LNCaP clone FGC (cell line): ENCODE data around the gene ZNF281.

Experiments used
- DNase-seq: peaks from one replicate; pipeline ENCODE4 v3.0.0-alpha.2; 2011; ENCODE audit warnings: low read depth
- H3K4me3 ChIP-seq: 2 replicates; pipeline ENCODE4 v1.5.1; 2011; ENCODE audit warnings: mild to moderate bottlenecking, low read depth, low read length, control low read depth
- CTCF ChIP-seq: IDR thresholded peaks from 2 replicates; pipeline ENCODE4 v1.5.1; 2012; ENCODE audit warnings: mild to moderate bottlenecking; ENCODE audit not compliant: control insufficient read depth, insufficient read depth; ENCODE audit errors: extremely low read depth

ZNF281 gene

GRCh38 chr1:200374569-200375295 is 35.1 kb downstream of the ZNF281 start:
- TF ChIP-seq CTCF: no peak
- DNase-seq: no peak
- H3K4me3 ChIP-seq: no peak overlapping the region

- no peak for DNase-seq
- TF ChIP-seq CTCF: no peak
- H3K4me3 ChIP-seq: no peak overlapping the region
Measured at GRCh38 chr1:200373811-200374231, 36.0 kb downstream of the ZNF281 start.

DNA sequence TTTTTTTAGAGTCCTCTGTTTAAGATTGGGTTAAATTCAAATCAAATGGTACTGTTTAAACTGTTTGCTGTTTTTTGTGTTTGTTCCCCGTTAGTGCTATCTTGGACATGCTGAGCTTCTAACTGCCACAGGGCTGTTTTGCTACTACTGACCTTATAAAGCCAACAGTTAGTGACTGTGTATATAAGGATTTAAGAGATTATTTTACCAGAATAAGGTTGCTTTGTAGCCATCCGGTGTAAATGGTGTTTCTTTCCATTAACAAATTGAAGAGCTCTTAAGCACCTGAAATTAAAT is 37.0 kb downstream of the ZNF281 start:
- TF ChIP-seq CTCF: no peak
- no peak overlapping the region for H3K4me3 ChIP-seq
- peak; percentile 2 for DNase-seq

DNA sequence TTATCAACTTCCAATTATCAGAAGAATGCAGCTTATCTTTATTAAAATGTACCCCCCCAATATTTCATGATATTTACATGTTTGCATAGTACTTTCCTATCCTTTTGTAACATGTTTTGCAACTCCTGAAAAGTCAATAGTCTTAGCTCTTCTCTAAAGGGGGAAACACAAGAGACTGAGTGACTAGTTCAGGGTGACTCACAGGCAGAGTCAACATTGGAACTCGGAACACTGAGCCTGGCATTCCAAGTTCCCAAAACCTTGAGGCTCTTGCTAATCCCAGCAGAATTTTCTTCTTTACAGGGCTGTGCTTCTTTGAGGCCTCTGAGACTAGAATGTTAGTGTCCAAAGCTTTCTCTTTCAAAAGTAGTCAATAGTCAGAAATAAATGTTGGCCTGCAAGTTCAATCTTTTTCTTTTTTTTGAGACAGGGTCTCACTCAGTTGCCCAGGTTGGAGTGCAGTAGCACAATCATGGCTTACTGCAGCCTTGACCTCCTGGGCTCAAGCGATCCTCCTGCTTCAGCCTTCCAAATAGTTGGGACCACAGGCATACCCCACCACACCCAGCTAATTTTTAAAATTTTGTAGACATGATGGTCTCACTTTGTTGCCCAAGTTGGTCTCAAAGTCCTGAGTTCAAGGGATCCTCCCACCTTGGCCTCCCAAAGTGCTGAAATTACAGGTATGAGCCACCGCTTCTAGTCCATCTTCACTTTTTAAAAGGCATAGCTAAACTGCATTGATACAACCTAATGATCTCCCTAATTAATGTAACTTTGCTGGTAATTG is 37.5 kb downstream of the ZNF281 start:
- no peak for TF ChIP-seq CTCF
- no peak overlapping the region for H3K4me3 ChIP-seq

DNA sequence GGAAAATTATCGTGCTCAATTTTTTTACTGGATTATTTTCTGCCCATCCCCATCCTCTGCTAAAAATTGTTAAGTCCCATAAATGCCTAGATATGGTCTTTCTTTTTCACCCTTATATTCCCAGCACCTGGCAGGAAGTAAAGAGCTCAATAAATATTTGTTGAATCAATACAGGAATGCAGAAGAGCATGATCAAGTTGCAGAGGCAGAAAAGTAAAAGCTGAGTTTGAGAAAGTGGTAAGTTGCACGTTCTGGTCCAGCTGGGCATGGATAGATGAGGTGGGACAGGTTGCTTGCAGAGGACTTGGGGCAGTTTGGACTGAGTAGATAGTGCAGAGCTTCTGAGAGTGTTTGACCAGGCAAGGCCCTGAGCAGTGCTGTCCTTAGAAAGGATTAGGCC is 40.1 kb downstream of the ZNF281 start:
- TF ChIP-seq CTCF: no peak
- no peak overlapping the region for H3K4me3 ChIP-seq
- peak; percentile 26 for DNase-seq

More for the DNA sequence above, 37.5 kb downstream of the ZNF281 start:
- peak; percentile 50 for DNase-seq

GRCh38 chr1:200369131-200369530 is 40.7 kb downstream of the ZNF281 start:
- no peak for TF ChIP-seq CTCF
- no peak for DNase-seq
- no peak overlapping the region for H3K4me3 ChIP-seq
